WTC11 (cell line): ENCODE measurements around the gene TMEM236. TPM values are rescaled to one million over a fixed set of nuclear protein-coding genes. Genes with fewer than 3 reads are reported as not detected.

Experiments
- ATAC-seq: fragments of 200-7000 bp; cut with Tn5 transposase; 2 replicates; pipeline ENCODE4 v1.10.0; 2021; ENCODE audit warnings: mild to moderate bottlenecking, moderate library complexity
- CTCF ChIA-PET: fragments of 300-600 bp; sonication (Branson Sonifier 250); formaldehyde crosslinking; loops from one replicate; lab custom pipeline; 2021; ENCODE audit warnings: antibody characterized with exemption; lab: Charles Lee
- POLR2A ChIA-PET: fragments of 350-600 bp; sonication (Branson Sonifier 250); formaldehyde crosslinking; loops from one replicate; lab custom pipeline; 2021; ENCODE audit warnings: antibody characterized with exemption; lab: Charles Lee
- DNase-seq: peaks from one replicate; pipeline ENCODE4 v3.0.0; 2021; ENCODE audit warnings: low spot score
- H3K27ac Mint-ChIP-seq: 2 replicates; pipeline ENCODE4 v1.8.0; 2021; ENCODE audit warnings: mixed read lengths
- H3K27me3 Mint-ChIP-seq: 2 replicates; pipeline ENCODE4 v1.8.0; 2021; ENCODE audit warnings: low read depth, mild to moderate bottlenecking, moderate library complexity, mixed read lengths
- H3K36me3 Mint-ChIP-seq: 2 replicates; pipeline ENCODE4 v1.8.0; 2021; ENCODE audit warnings: mixed read lengths
- H3K4me1 Mint-ChIP-seq: 2 replicates; pipeline ENCODE4 v1.8.0; 2022; ENCODE audit warnings: mixed read lengths
- H3K4me3 Mint-ChIP-seq: 2 replicates; pipeline ENCODE4 v1.8.0; 2021; ENCODE audit warnings: mild to moderate bottlenecking, moderate library complexity, mixed read lengths
- H3K9me3 Mint-ChIP-seq: 2 replicates; pipeline ENCODE4 v1.8.0; 2021; ENCODE audit warnings: mixed read lengths
- AR ChIP-seq: fragments of 250-450 bp; sonication (Bioruptor Pico); IDR thresholded peaks from 2 replicates; pipeline ENCODE4 v1.9.0; 2021; ENCODE audit warnings: mild to moderate bottlenecking
- E2F1 ChIP-seq: sonication (generic); formaldehyde crosslinking; IDR thresholded peaks from 2 replicates; pipeline ENCODE4 v1.8.0; 2022; ENCODE audit warnings: mild to moderate bottlenecking, missing genetic modification reagents
- E2F5 ChIP-seq: sonication (generic); formaldehyde crosslinking; IDR thresholded peaks from 2 replicates; pipeline ENCODE4 v1.8.1; 2022; ENCODE audit warnings: mild to moderate bottlenecking, moderate library complexity, missing genetic modification reagents
- EMX1 ChIP-seq: fragments of 250-450 bp; sonication (Bioruptor Pico); IDR thresholded peaks from 2 replicates; pipeline ENCODE4 v1.8.0; 2021; ENCODE audit warnings: mild to moderate bottlenecking
- ETV6 ChIP-seq: sonication (generic); formaldehyde crosslinking; IDR thresholded peaks from 2 replicates; pipeline ENCODE4 v1.8.1; 2022; ENCODE audit warnings: mild to moderate bottlenecking, missing genetic modification reagents
- FOXK1 ChIP-seq: sonication (generic); formaldehyde crosslinking; IDR thresholded peaks from 2 replicates; pipeline ENCODE4 v1.8.0; 2022; ENCODE audit warnings: mild to moderate bottlenecking, moderate library complexity, missing genetic modification reagents
- FOXP4 ChIP-seq: sonication (generic); formaldehyde crosslinking; IDR thresholded peaks from 2 replicates; pipeline ENCODE4 v1.8.0; 2022; ENCODE audit warnings: mild to moderate bottlenecking, missing genetic modification reagents
- GRHL2 ChIP-seq: fragments of 250-450 bp; sonication (Bioruptor Pico); IDR thresholded peaks from 2 replicates; pipeline ENCODE4 v1.8.0; 2022; ENCODE audit warnings: mild to moderate bottlenecking, moderate library complexity; ENCODE audit not compliant: insufficient replicate concordance, severe bottlenecking
- HMGA2 ChIP-seq: fragments of 250-450 bp; sonication (Bioruptor Pico); IDR thresholded peaks from 2 replicates; pipeline ENCODE4 v1.4.0; 2021; ENCODE audit warnings: mild to moderate bottlenecking, moderate library complexity
- MAX ChIP-seq: sonication (generic); formaldehyde crosslinking; IDR thresholded peaks from 2 replicates; pipeline ENCODE4 v1.8.0; 2022; ENCODE audit warnings: mild to moderate bottlenecking, missing genetic modification reagents
- NFE2L1 ChIP-seq: sonication (generic); formaldehyde crosslinking; IDR thresholded peaks from 2 replicates; pipeline ENCODE4 v1.8.1; 2023; ENCODE audit warnings: missing genetic modification reagents
- PREB ChIP-seq: sonication (generic); formaldehyde crosslinking; IDR thresholded peaks from 2 replicates; pipeline ENCODE4 v1.8.1; 2022; ENCODE audit warnings: mild to moderate bottlenecking, missing genetic modification reagents, moderate library complexity, borderline replicate concordance
- ZBTB21 ChIP-seq: sonication (generic); formaldehyde crosslinking; IDR thresholded peaks from 2 replicates; pipeline ENCODE4 v1.8.1; 2023; ENCODE audit warnings: mild to moderate bottlenecking, missing genetic modification reagents, borderline replicate concordance
- ZNF425 ChIP-seq: fragments of 250-450 bp; sonication (Bioruptor Pico); conservative IDR thresholded peaks from 2 replicates; pipeline ENCODE4 v1.9.0; 2021; ENCODE audit warnings: mild to moderate bottlenecking
- ZNF512 ChIP-seq: sonication (generic); formaldehyde crosslinking; IDR thresholded peaks from 2 replicates; pipeline ENCODE4 v1.8.1; 2022; ENCODE audit warnings: missing genetic modification reagents, borderline replicate concordance
- total RNA-seq: library from RNA; stranded (reverse); gene quantifications from 3 replicates; pipeline ENCODE4 v1.2.3, GENCODE V29; 2021

TMEM236 gene
- total RNA-seq, 1 experiment from 2014 or later = 0.04 TPM

- H3K27ac Mint-ChIP-seq = no peak overlapping the region
- CTCF ChIA-PET = no interaction called here
- H3K36me3 Mint-ChIP-seq = peaks cover 22% of the 10 kb centered on the region
- H3K27me3 Mint-ChIP-seq = no peaks in the 10 kb centered on the region
- no peaks in the 10 kb centered on the region for H3K9me3 Mint-ChIP-seq
- POLR2A ChIA-PET = no interaction called here
- DNase-seq (no peak), ATAC-seq (no peak; the same call in 1 of the 2 replicates)
- TF ChIP-seq ZBTB21 (CRISPR knock-in tag) = no peak
- no peak for TF ChIP-seq E2F5 (CRISPR knock-in tag)
- TF ChIP-seq FOXP4 (CRISPR knock-in tag) = no peak
- no peak for TF ChIP-seq ZNF512 (CRISPR knock-in tag)
- no peak for TF ChIP-seq EMX1
- no peak for TF ChIP-seq E2F1 (CRISPR knock-in tag)
- TF ChIP-seq NFE2L1 (CRISPR knock-in tag) = no peak
- no peak for TF ChIP-seq AR
- TF ChIP-seq ETV6 (CRISPR knock-in tag) = no peak
- no peak for TF ChIP-seq PREB (CRISPR knock-in tag)
- TF ChIP-seq HMGA2 = no peak
- no peak for TF ChIP-seq ZNF425 (CRISPR knock-in tag)
- no peak for TF ChIP-seq MAX (CRISPR knock-in tag)
- no peak for TF ChIP-seq FOXK1 (CRISPR knock-in tag)
- no peak for TF ChIP-seq GRHL2 (CRISPR knock-in tag)
- no peak overlapping the region for H3K4me3 Mint-ChIP-seq
- H3K4me1 Mint-ChIP-seq = peaks cover 9% of the 10 kb centered on the region
Observed at GRCh38 chr10:17708821-17709220, 43.2 kb upstream of the TMEM236 start.
